MM.1S (cell line): Measurements from ENCODE around the gene NBAS.
"Not testable (repeated sequence)": the region's sequence is repeated elsewhere in the genome, so short reads cannot be mapped to it uniquely, and the experiment has no call there.

ENCODE experiments used
- CTCF ChIP-seq: fragments of 300-600 bp; sonication (generic); IDR thresholded peaks from 2 replicates; pipeline ENCODE4 v1.5.1; 2016; ENCODE audit warnings: antibody characterized with exemption, low read length, mixed read lengths
- EZH2 ChIP-seq: fragments of 300-600 bp; sonication (generic); optimal IDR thresholded peaks from 2 replicates; pipeline ENCODE3; 2017; ENCODE audit warnings: low read depth, mild to moderate bottlenecking, antibody characterized with exemption, low read length, mixed read lengths
- EZH2phosphoT487 ChIP-seq: fragments of 300-600 bp; sonication (generic); IDR thresholded peaks from 2 replicates; pipeline ENCODE4 v1.6.1; 2018; ENCODE audit warnings: antibody characterized with exemption, low read length

GRCh38 chr2:15439366-15439765, 121.8 kb downstream of the NBAS start:
- TF ChIP-seq CTCF, EZH2, EZH2phosphoT487: not testable (repeated sequence)
